Activated naive CD8-positive, alpha-beta T cell treated with anti-CD3 and anti-CD28 coated beads, Interleukin-2, amount 10 ng/mL, durations not matched to agents 7 days and 5 days (primary cell): ENCODE data around the gene PRSS38. TPM values are rescaled to one million over a fixed set of nuclear protein-coding genes. Genes with fewer than 3 reads are reported as not detected.
"Not testable (repeated sequence)": the region's sequence is repeated elsewhere in the genome, so short reads cannot be mapped to it uniquely, and the experiment has no call there.

Source experiments
- ATAC-seq: fragments of 150-1000 bp; cut with Tn5 transposase; one replicate; pipeline ENCODE4 v1.10.0; 2021; ENCODE audit warnings: low read depth, moderate library complexity
- POLR2A ChIA-PET: fragments of 350-600 bp; sonication (Branson Sonifier 250); formaldehyde crosslinking; loops from one replicate; lab custom pipeline; 2021; ENCODE audit warnings: antibody characterized with exemption; lab: Charles Lee
- DNase-seq: peaks from one replicate; pipeline ENCODE4 v3.0.0; 2021
- H3K27ac Mint-ChIP-seq: one replicate; pipeline ENCODE4 v1.8.0; 2022; ENCODE audit warnings: mild to moderate bottlenecking, mixed read lengths
- H3K27me3 Mint-ChIP-seq: one replicate; pipeline ENCODE4 v1.8.0; 2022; ENCODE audit warnings: mild to moderate bottlenecking, moderate library complexity, mixed read lengths
- H3K36me3 Mint-ChIP-seq: one replicate; pipeline ENCODE4 v1.8.0; 2021; ENCODE audit warnings: mild to moderate bottlenecking, mixed read lengths
- H3K4me1 Mint-ChIP-seq: one replicate; pipeline ENCODE4 v1.8.0; 2021; ENCODE audit warnings: mixed read lengths
- H3K4me3 Mint-ChIP-seq: one replicate; pipeline ENCODE4 v1.8.0; 2022; ENCODE audit warnings: mild to moderate bottlenecking, moderate library complexity, mixed read lengths
- H3K9me3 Mint-ChIP-seq: one replicate; pipeline ENCODE4 v1.8.0; 2021; ENCODE audit warnings: mixed read lengths
- total RNA-seq, 2 experiments: library from RNA; stranded (reverse); gene quantifications; one replicate each; pipeline ENCODE4 v1.2.3, GENCODE V29; 2021

Gene PRSS38
- total RNA-seq, 2 experiments from 2014 or later = not detected

GRCh38 chr1:227809026-227809425 lies 6.4 kb upstream of the PRSS38 start:
- H3K9me3 Mint-ChIP-seq = peaks cover 12% of the 10 kb centered on the region
- peaks cover 9% of the 10 kb centered on the region for H3K27me3 Mint-ChIP-seq
- H3K4me1 Mint-ChIP-seq = peaks cover 1% of the 10 kb centered on the region
- H3K27ac Mint-ChIP-seq = no peak overlapping the region
- ATAC-seq = no peak
- POLR2A ChIA-PET = interaction anchor here (0.6 kb wide), 1 partner anchor 870 kb away, joined by 3 read pairs; no protein-coding TSS in a partner anchor
- peaks cover 1% of the 10 kb centered on the region for H3K36me3 Mint-ChIP-seq
- no peak overlapping the region for H3K4me3 Mint-ChIP-seq
- DNase-seq = no peak

- Mint-ChIP-seq H3K4me3 (no peak overlapping the region), H3K9me3 (peaks cover 14% of the 10 kb centered on the region)
Observed at GRCh38 chr1:227813962-227814361, 1.5 kb upstream of the PRSS38 start.

GRCh38 chr1:227816750-227817446 lies 1.4 kb downstream of the PRSS38 start:
- DNase-seq = no peak
- ATAC-seq = no peak

More at GRCh38 chr1:227813962-227814361, 1.5 kb upstream of the PRSS38 start:
- no peak for DNase-seq
- no peaks in the 10 kb centered on the region for H3K4me1 Mint-ChIP-seq
- no peaks in the 10 kb centered on the region for H3K27me3 Mint-ChIP-seq
- no peak for ATAC-seq
- POLR2A ChIA-PET = no interaction called here
- no peaks in the 10 kb centered on the region for H3K36me3 Mint-ChIP-seq
- H3K27ac Mint-ChIP-seq = no peak overlapping the region

GRCh38 chr1:227823537-227823936 lies 8.1 kb downstream of the PRSS38 start:
- ATAC-seq = no peak
- Mint-ChIP-seq H3K27ac (no peak overlapping the region), H3K36me3 (no peaks in the 10 kb centered on the region), H3K4me1 (no peaks in the 10 kb centered on the region), H3K9me3 (peaks cover 20% of the 10 kb centered on the region), H3K27me3 (peaks cover 12% of the 10 kb centered on the region), H3K4me3 (no peak overlapping the region)
- POLR2A ChIA-PET = no interaction called here
- no peak for DNase-seq

More at GRCh38 chr1:227816750-227817446, 1.4 kb downstream of the PRSS38 start:
- no peaks in the 10 kb centered on the region for H3K36me3 Mint-ChIP-seq
- H3K4me1 Mint-ChIP-seq = no peaks in the 10 kb centered on the region
- POLR2A ChIA-PET = no interaction called here
- no peak overlapping the region for H3K4me3 Mint-ChIP-seq
- no peak overlapping the region for H3K27ac Mint-ChIP-seq
- H3K9me3 Mint-ChIP-seq = peaks cover 13% of the 10 kb centered on the region
- H3K27me3 Mint-ChIP-seq = peaks cover under 1% of the 10 kb centered on the region

GRCh38 chr1:227824204-227824603 lies 8.7 kb downstream of the PRSS38 start:
- H3K27ac Mint-ChIP-seq = no peak overlapping the region
- no peak overlapping the region for H3K4me3 Mint-ChIP-seq
- no peaks in the 10 kb centered on the region for H3K4me1 Mint-ChIP-seq
- POLR2A ChIA-PET = no interaction called here
- ATAC-seq (no peak), DNase-seq (no peak)
- peaks cover 12% of the 10 kb centered on the region for H3K27me3 Mint-ChIP-seq
- H3K9me3 Mint-ChIP-seq = peaks cover 22% of the 10 kb centered on the region
- no peaks in the 10 kb centered on the region for H3K36me3 Mint-ChIP-seq

GRCh38 chr1:227828786-227829185 lies 13.3 kb downstream of the PRSS38 start:
- Mint-ChIP-seq H3K4me3 (no peak overlapping the region), H3K4me1 (no peaks in the 10 kb centered on the region), H3K9me3 (peaks cover 21% of the 10 kb centered on the region), H3K36me3 (no peaks in the 10 kb centered on the region), H3K27ac (no peak overlapping the region), H3K27me3 (peaks cover 9% of the 10 kb centered on the region)
- DNase-seq (no peak), ATAC-seq (no peak)
- POLR2A ChIA-PET = no interaction called here

GRCh38 chr1:227838181-227838580 lies 22.7 kb downstream of the PRSS38 start:
- ATAC-seq (no peak), DNase-seq (no peak)
- no peak overlapping the region for H3K4me3 Mint-ChIP-seq
- H3K36me3 Mint-ChIP-seq = no peaks in the 10 kb centered on the region
- no peak overlapping the region for H3K27ac Mint-ChIP-seq
- no peaks in the 10 kb centered on the region for H3K27me3 Mint-ChIP-seq
- peaks cover 4% of the 10 kb centered on the region for H3K9me3 Mint-ChIP-seq
- POLR2A ChIA-PET = no interaction called here
- H3K4me1 Mint-ChIP-seq = no peaks in the 10 kb centered on the region

GRCh38 chr1:227841096-227841495 lies 25.6 kb downstream of the PRSS38 start:
- Mint-ChIP-seq H3K4me3 (no peak overlapping the region), H3K27me3 (no peaks in the 10 kb centered on the region), H3K9me3 (no peaks in the 10 kb centered on the region), H3K27ac (no peak overlapping the region), H3K36me3 (no peaks in the 10 kb centered on the region), H3K4me1 (no peaks in the 10 kb centered on the region)
- ATAC-seq = no peak
- POLR2A ChIA-PET = no interaction called here
- no peak for DNase-seq

- POLR2A ChIA-PET = no interaction called here
- ATAC-seq (no peak), DNase-seq (no peak)
- Mint-ChIP-seq H3K4me1 (no peaks in the 10 kb centered on the region), H3K27ac (no peak overlapping the region), H3K27me3 (peaks cover 2% of the 10 kb centered on the region), H3K36me3 (no peaks in the 10 kb centered on the region), H3K9me3 (peaks cover 3% of the 10 kb centered on the region), H3K4me3 (no peak overlapping the region)
Observed at GRCh38 chr1:227844320-227845146, 29.1 kb downstream of the PRSS38 start.

GRCh38 chr1:227845147-227845458 lies 29.6 kb downstream of the PRSS38 start:
- Mint-ChIP-seq H3K9me3 (peaks cover 3% of the 10 kb centered on the region), H3K4me3 (no peak overlapping the region), H3K27ac (no peak overlapping the region), H3K27me3 (peaks cover 2% of the 10 kb centered on the region), H3K4me1 (no peaks in the 10 kb centered on the region), H3K36me3 (no peaks in the 10 kb centered on the region)
- POLR2A ChIA-PET = no interaction called here
- ATAC-seq (no peak), DNase-seq (no peak)

GRCh38 chr1:227845519-227845918 lies 30.0 kb downstream of the PRSS38 start:
- peaks cover 3% of the 10 kb centered on the region for H3K9me3 Mint-ChIP-seq
- no peaks in the 10 kb centered on the region for H3K4me1 Mint-ChIP-seq
- H3K36me3 Mint-ChIP-seq = no peaks in the 10 kb centered on the region
- H3K4me3 Mint-ChIP-seq = no peak overlapping the region
- H3K27me3 Mint-ChIP-seq = peaks cover 2% of the 10 kb centered on the region
- POLR2A ChIA-PET = no interaction called here
- ATAC-seq (no peak), DNase-seq (no peak)
- no peak overlapping the region for H3K27ac Mint-ChIP-seq

GRCh38 chr1:227846265-227846858 lies 30.9 kb downstream of the PRSS38 start:
- no peak for DNase-seq
- Mint-ChIP-seq H3K4me1 (no peaks in the 10 kb centered on the region), H3K36me3 (no peaks in the 10 kb centered on the region), H3K27me3 (peaks cover 2% of the 10 kb centered on the region), H3K4me3 (no peak overlapping the region), H3K9me3 (peaks cover 3% of the 10 kb centered on the region), H3K27ac (no peak overlapping the region)
- POLR2A ChIA-PET = no interaction called here
- ATAC-seq = no peak

GRCh38 chr1:227847046-227847445 lies 31.6 kb downstream of the PRSS38 start:
- H3K27ac Mint-ChIP-seq, H3K4me3 Mint-ChIP-seq, POLR2A ChIA-PET, H3K27me3 Mint-ChIP-seq, DNase-seq, H3K9me3 Mint-ChIP-seq, H3K4me1 Mint-ChIP-seq, H3K36me3 Mint-ChIP-seq, ATAC-seq: not testable (repeated sequence)
